ENCODE results near the gene RAB11FIP2. TPM values are rescaled to one million over a fixed set of nuclear protein-coding genes. Genes with fewer than 3 reads are reported as not detected.
"Not testable (repeated sequence)": the region's sequence is repeated elsewhere in the genome, so short reads cannot be mapped to it uniquely, and the experiment has no call there.

RAB11FIP2 gene
- total RNA-seq = 10 to 100 TPM; 11.5 to 12.0 (median 11.8) TPM

DNA sequence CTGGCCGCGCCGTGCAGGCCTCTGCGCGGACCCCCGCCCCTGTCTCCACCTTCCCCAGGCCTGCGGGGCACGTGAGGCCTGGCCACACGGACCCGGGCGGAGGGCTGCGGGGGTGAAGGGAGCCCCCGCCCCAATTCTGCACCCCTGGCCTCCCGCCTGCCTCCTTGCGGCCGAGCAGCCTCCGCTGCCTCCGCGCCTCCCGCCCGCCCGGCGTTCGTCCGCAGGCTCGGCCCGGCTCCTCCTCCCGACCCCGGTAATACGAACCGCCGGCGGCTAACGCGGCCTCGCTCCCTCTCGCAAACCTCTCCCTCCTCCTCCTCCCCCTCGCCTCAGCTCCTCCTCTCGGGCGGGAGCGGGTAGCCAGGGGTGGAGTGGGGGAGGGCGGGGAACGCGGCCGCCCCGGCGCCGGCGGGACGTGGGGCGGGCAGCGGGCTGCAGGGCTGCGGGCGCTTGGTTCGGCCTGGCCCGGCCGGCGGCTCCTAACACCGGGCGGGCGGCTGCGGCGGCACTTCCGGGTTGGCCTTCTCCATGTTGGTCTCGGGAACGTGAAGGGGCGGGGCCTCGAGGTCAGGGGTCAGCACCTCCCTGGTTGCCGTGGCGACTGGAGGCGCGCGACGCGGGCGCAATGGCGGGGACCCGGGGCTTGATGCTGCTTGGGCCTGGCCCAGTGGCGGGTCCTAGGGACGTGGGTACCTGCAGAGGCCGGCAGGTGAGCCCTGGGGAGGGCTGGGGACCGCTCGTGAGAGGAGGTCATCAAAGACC is at the start of gene RAB11FIP2:
TSS of gene RAB11FIP2 (minus strand) at position 547 of the 762 bp plus-strand sequence. CDS start 778 bp downstream, outside the sequence.
- no peaks in the 10 kb centered on the region for H3K27me3 Mint-ChIP-seq (ENCODE audit: low read depth)

GRCh38 chr10:118096022-118096421 is 49.3 kb upstream of the RAB11FIP2 start:
- ATAC-seq = no peak
- H3K4me1 Mint-ChIP-seq (ENCODE audit: low read depth) = no peaks in the 10 kb centered on the region
- no peak overlapping the region for H3K4me3 Mint-ChIP-seq
- DNase-seq = no peak
- H3K36me3 Mint-ChIP-seq (ENCODE audit: insufficient read depth) = no peaks in the 10 kb centered on the region
- no peaks in the 10 kb centered on the region for H3K9me3 Mint-ChIP-seq
- H3K27me3 Mint-ChIP-seq (ENCODE audit: low read depth) = peaks cover 6% of the 10 kb centered on the region

More for the DNA sequence above, at the start of gene RAB11FIP2:
- no peaks in the 10 kb centered on the region for H3K9me3 Mint-ChIP-seq
- no peaks in the 10 kb centered on the region for H3K36me3 Mint-ChIP-seq (ENCODE audit: insufficient read depth)
- peak; percentile 94 to 96 for ATAC-seq
- H3K4me3 Mint-ChIP-seq = peak within 1 kb of the TSS; percentile 91
- peaks cover 38% of the 10 kb centered on the region for H3K4me1 Mint-ChIP-seq (ENCODE audit: low read depth)
- peak; percentile 95 for DNase-seq

DNA sequence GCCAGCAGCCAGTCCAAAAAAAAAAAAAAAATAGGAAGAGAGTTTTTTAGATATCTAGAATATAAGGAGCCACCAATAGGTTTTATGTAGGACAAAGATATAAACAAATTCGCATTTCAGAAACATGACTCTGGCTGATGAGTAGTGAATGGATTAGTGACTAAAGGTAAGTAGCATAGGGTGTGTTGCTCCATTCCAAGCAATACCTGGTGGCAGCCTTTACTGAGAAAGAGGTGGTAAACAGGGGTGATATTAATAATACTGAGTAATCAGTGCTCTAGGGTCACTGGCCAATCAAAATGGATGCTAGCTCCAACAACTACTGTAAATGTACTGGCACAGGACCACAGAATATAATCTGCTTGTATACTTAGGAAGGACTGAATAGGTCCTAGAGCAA is 45.5 kb upstream of the RAB11FIP2 start:
- no peaks in the 10 kb centered on the region for H3K4me1 Mint-ChIP-seq (ENCODE audit: low read depth)
- H3K36me3 Mint-ChIP-seq (ENCODE audit: insufficient read depth) = no peaks in the 10 kb centered on the region
- H3K27me3 Mint-ChIP-seq (ENCODE audit: low read depth) = peaks cover 5% of the 10 kb centered on the region
- H3K4me3 Mint-ChIP-seq = no peak overlapping the region
- H3K9me3 Mint-ChIP-seq = no peaks in the 10 kb centered on the region
- ATAC-seq (no peak), DNase-seq (no peak)

DNA sequence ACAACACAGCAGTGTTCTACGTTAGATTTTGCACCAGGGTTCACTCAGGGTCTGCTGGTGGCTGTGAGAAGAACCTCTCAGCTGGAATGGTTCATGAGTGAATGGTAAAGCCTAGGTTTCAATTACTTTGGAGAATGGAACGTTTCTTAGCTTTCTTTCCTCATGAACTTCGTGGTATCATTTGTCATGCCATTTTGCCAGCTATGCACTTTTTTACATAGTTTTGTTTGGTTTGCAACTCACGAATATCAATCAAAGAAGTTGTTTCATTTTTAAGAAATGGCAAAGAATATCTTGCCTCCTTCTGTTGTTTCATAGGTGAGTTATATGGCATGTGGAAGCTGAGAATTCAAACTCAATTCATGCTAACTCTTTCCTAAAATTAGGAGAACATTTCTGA is 34.1 kb upstream of the RAB11FIP2 start:
- no peaks in the 10 kb centered on the region for H3K4me1 Mint-ChIP-seq (ENCODE audit: low read depth)

DNA sequence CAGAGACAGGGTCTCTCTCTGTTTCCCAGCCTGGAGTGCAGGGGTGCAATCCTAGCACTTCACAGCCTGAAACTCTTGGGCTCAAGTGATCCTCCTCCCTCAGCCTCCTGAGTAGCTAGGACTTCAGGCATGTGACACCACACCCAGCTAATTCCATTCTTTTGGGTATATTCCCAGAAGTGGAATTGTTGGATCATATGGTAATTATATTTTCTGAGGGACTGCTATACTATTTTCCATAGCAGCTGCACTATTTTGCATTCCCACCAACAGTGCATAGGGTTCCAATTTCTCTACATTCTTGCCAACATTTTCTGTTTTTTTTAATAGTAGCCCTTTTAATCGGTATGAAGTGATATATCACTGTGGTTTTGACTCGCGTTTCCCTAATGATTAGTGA is 30.0 kb upstream of the RAB11FIP2 start:
- no peaks in the 10 kb centered on the region for H3K36me3 Mint-ChIP-seq (ENCODE audit: insufficient read depth)
- H3K4me3 Mint-ChIP-seq = no peak overlapping the region
- no peaks in the 10 kb centered on the region for H3K9me3 Mint-ChIP-seq
- H3K4me1 Mint-ChIP-seq (ENCODE audit: low read depth) = no peaks in the 10 kb centered on the region
- no peak for ATAC-seq
- H3K27me3 Mint-ChIP-seq (ENCODE audit: low read depth) = peaks cover 6% of the 10 kb centered on the region
- no peak for DNase-seq

More for the DNA sequence above, 34.1 kb upstream of the RAB11FIP2 start:
- ATAC-seq (no peak), DNase-seq (no peak)
- no peak overlapping the region for H3K4me3 Mint-ChIP-seq
- peaks cover 6% of the 10 kb centered on the region for H3K9me3 Mint-ChIP-seq
- no peaks in the 10 kb centered on the region for H3K27me3 Mint-ChIP-seq (ENCODE audit: low read depth)
- no peaks in the 10 kb centered on the region for H3K36me3 Mint-ChIP-seq (ENCODE audit: insufficient read depth)

- Mint-ChIP-seq H3K27me3 (ENCODE audit: low read depth) (peaks cover 10% of the 10 kb centered on the region), H3K36me3 (ENCODE audit: insufficient read depth) (no peaks in the 10 kb centered on the region), H3K9me3 (no peaks in the 10 kb centered on the region), H3K4me3 (no peak overlapping the region), H3K4me1 (ENCODE audit: low read depth) (no peaks in the 10 kb centered on the region)
- DNase-seq = no peak
- no peak for ATAC-seq
These were observed 26.1 kb upstream of the RAB11FIP2 start for GRCh38 chr10:118072840-118073239.

DNA sequence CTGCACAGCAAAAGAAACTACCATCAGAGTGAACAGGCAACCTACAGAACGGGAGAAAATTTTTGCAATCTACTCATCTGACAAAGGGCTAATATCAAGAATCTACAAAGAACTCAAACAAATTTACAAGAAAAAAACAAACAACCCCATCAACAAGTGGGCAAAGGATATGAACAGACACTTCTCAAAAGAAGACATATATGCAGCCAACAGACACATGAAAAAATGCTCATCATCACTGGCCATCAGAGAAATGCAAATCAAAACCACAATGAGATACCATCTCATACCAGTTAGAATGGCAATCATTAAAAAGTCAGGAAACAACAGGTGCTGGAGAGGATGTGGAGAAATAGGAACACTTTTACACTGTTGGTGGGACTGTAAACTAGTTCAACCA is 20.6 kb upstream of the RAB11FIP2 start:
- not testable (repeated sequence) for DNase-seq; H3K36me3 Mint-ChIP-seq (ENCODE audit: insufficient read depth); ATAC-seq; H3K4me1 Mint-ChIP-seq (ENCODE audit: low read depth); H3K4me3 Mint-ChIP-seq; H3K27me3 Mint-ChIP-seq (ENCODE audit: low read depth); H3K9me3 Mint-ChIP-seq

DNA sequence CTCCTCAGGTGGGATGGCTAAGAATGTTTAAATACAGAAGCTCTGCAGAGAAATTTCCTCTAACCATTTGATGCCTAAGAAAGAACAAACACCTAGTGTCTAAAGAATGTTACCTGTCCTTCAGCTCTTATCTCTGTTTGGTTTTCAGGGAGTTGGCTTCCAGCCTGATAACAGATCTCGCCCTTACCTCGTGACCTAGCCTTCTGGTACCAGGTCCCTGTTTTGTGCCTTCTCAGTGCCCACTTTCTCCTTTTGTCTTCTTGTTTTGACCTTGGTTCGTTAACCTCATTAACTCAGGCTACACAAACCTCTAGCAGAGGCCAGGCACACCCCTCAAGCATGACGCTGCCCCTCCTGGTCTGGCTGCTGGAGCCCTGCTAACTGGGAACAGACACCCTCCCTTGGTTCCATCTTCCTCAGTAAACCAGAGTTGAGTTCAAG is 16.1 kb upstream of the RAB11FIP2 start:
- ATAC-seq (no peak), DNase-seq (no peak)
- Mint-ChIP-seq H3K9me3 (no peaks in the 10 kb centered on the region), H3K4me1 (ENCODE audit: low read depth) (no peaks in the 10 kb centered on the region), H3K4me3 (no peak overlapping the region), H3K27me3 (ENCODE audit: low read depth) (peaks cover 6% of the 10 kb centered on the region), H3K36me3 (ENCODE audit: insufficient read depth) (no peaks in the 10 kb centered on the region)

DNA sequence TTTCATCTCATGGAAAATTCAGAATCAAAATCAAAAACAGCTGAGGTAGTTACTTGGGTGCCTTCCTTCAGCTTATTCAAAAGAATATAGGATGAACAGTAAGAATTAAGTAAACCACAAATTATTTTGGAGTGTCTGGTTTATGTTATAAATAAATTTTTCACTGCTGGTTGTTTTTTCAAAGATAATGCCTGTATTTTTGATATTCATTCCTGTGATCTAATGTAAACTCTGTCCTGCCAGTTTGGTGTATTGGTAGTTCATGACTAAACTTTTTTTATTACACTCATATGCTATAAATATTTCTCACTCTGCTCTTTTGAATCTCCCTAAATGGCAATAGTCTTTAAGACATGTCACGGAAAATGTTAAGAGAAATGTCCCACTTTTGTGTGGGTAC is 11.6 kb upstream of the RAB11FIP2 start:
- no peaks in the 10 kb centered on the region for H3K36me3 Mint-ChIP-seq (ENCODE audit: insufficient read depth)

DNA sequence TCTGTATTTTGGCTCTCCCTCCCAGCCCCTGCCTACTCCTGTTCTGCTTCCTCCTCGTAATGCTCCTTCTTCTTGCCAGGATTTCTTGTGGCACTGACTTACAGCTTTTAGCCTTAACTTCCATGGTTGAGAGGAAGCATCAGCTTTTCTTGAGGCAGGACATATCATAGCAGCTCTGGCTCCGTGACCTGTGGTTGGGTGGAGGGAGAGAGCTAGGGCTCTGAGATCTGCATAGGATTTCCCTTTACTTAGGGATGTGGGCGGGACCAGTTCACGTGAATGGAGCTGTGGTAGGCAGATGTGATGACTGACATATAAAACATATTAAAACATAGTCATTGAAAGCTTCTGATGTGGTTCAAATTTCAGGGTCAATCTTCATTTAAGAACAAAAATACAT is 10.6 kb upstream of the RAB11FIP2 start:
- Mint-ChIP-seq H3K9me3 (no peaks in the 10 kb centered on the region), H3K4me1 (ENCODE audit: low read depth) (no peaks in the 10 kb centered on the region), H3K27me3 (ENCODE audit: low read depth) (peaks cover 12% of the 10 kb centered on the region), H3K36me3 (ENCODE audit: insufficient read depth) (no peaks in the 10 kb centered on the region), H3K4me3 (no peak overlapping the region)
- no peak for ATAC-seq
- no peak for DNase-seq

More for the DNA sequence above, 11.6 kb upstream of the RAB11FIP2 start:
- Mint-ChIP-seq H3K9me3 (no peaks in the 10 kb centered on the region), H3K4me3 (no peak overlapping the region), H3K4me1 (ENCODE audit: low read depth) (no peaks in the 10 kb centered on the region), H3K27me3 (ENCODE audit: low read depth) (peaks cover 12% of the 10 kb centered on the region)
- ATAC-seq (no peak), DNase-seq (no peak)

DNA sequence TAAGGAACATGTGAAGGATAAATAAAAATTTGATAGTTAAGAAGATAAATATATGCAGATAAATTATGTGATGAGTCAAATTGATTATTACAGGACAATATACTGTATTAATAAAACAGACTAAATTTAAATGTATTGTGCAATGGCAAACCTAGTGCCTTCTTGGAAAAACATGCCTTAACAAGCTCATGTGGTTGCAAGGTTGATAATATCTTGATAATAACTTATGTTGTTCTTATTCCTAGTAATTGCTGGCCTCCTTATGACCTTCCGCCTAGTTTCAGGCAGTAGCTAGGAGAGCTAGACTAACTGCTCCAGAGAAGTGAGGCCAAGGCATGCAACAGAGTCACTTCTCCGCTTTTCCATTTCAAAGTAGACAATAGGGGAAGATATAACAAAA is 7.6 kb upstream of the RAB11FIP2 start:
- no peak for ATAC-seq
- DNase-seq = no peak
- H3K4me3 Mint-ChIP-seq = no peak overlapping the region

DNA sequence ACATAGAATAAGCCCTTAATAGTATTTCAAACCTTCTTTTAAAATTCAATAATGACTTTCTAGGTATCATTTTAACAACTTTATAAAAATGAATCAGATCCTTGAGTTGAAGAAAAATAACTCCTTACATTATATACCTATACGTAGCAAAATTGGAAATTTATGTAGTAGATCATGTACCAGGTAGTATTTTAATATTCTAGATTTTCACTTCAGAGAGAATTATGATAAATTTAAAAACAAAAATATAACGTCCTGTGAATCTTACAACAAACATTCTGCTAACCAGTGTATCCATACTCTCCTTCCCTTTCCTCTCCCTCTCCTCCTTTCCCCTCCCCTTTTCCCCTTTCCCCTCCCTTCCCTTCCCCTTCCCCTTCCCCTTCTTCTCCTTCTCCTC is 6.1 kb upstream of the RAB11FIP2 start:
- H3K9me3 Mint-ChIP-seq = no peaks in the 10 kb centered on the region
- H3K4me3 Mint-ChIP-seq = no peak overlapping the region
- no peak for DNase-seq
- H3K4me1 Mint-ChIP-seq (ENCODE audit: low read depth) = no peaks in the 10 kb centered on the region
- no peaks in the 10 kb centered on the region for H3K36me3 Mint-ChIP-seq (ENCODE audit: insufficient read depth)
- H3K27me3 Mint-ChIP-seq (ENCODE audit: low read depth) = peaks cover 8% of the 10 kb centered on the region
- ATAC-seq = no peak

More for the DNA sequence above, 7.6 kb upstream of the RAB11FIP2 start:
- Mint-ChIP-seq H3K9me3 (no peaks in the 10 kb centered on the region), H3K4me1 (ENCODE audit: low read depth) (no peaks in the 10 kb centered on the region), H3K36me3 (ENCODE audit: insufficient read depth) (no peaks in the 10 kb centered on the region), H3K27me3 (ENCODE audit: low read depth) (peaks cover 8% of the 10 kb centered on the region)

DNA sequence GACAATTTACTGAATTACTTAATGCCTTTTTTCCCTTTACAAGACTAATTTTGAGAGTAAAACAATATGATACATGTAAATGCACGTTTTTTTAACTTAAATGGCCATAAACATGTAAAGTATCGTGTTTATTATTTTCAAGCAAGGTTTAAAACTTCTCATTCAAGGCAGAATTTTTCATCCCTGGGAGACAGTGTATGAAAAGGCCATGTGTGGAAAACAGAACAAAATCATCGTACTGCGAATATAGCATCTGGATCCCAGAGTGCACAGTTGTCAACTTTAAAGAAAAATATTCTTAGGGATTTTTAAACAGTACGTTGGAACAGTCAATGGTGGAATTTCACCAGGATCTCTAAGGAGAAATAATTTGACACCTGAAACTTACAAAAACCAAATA is 1.1 kb upstream of the RAB11FIP2 start:
- no peak for ATAC-seq
- Mint-ChIP-seq H3K9me3 (no peaks in the 10 kb centered on the region), H3K4me1 (ENCODE audit: low read depth) (peaks cover 28% of the 10 kb centered on the region), H3K36me3 (ENCODE audit: insufficient read depth) (no peaks in the 10 kb centered on the region), H3K27me3 (ENCODE audit: low read depth) (no peaks in the 10 kb centered on the region), H3K4me3 (peak overlapping the region; percentile 91)
- no peak for DNase-seq

DNA sequence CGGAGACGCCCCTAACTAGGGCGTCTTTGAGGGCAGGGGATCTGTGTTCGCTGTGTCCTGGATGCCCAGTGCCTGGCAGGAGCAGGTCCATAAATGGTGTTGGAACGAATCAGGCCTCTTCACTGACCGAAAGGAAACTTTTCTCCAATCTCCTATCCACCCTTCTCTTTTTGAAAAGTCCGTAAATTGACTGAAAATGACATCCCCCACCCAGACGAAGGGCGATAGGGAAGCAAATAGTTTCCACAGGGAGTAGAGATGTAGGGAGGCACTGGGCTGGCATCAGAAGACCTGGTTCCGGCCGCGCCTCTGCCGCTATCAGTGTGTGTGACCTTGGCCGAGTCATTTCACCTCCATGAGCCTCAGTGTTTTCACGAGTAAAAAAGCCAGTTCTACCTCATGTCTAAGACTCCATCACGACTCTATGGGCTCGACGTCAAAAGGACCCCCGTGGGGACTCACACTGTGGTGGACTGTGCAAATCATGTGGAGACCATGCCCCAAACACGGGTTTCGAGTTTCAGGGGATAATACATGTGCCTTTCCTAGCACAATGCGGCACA is 497 bp upstream of the RAB11FIP2 start:
- DNase-seq (no peak), ATAC-seq (no peak)
- Mint-ChIP-seq H3K4me3 (peak overlapping the region; percentile 91), H3K27me3 (ENCODE audit: low read depth) (no peaks in the 10 kb centered on the region), H3K36me3 (ENCODE audit: insufficient read depth) (no peaks in the 10 kb centered on the region), H3K4me1 (ENCODE audit: low read depth) (peaks cover 35% of the 10 kb centered on the region), H3K9me3 (no peaks in the 10 kb centered on the region)

DNA sequence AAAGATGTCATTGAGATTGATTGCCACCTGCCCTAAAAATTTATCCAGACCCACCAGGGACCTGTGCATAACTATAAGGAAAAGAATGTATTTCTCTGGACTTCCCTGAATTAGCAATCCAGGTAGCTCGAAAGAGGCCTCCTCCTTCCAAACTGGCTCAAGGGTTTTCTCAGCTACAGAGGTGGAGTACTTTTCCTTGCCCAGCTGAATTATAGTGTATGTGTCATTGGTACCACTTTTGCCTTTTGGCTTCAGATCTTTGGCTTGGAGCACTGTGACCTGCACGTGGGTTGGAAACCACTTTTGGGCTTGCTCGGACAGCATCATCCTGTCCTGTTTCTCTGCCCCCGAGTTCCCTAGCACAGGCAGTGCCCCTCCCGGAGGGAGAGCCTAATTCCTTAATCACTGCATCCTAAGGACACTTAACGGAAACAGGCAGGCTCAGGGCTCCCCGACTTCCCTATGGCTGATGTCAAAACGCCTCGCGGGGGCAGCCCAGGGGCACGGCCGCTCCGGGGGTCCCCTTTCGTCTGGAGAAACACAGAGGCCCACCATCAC is 825 bp downstream of the RAB11FIP2 start:
- Mint-ChIP-seq H3K4me3 (peak overlapping the region; percentile 91), H3K36me3 (ENCODE audit: insufficient read depth) (no peaks in the 10 kb centered on the region), H3K9me3 (no peaks in the 10 kb centered on the region), H3K27me3 (ENCODE audit: low read depth) (no peaks in the 10 kb centered on the region), H3K4me1 (ENCODE audit: low read depth) (peaks cover 38% of the 10 kb centered on the region)
- DNase-seq = peak; percentile 13
- ATAC-seq = peak; percentile 17 to 23

All from activated T-cell treated with anti-CD3 and anti-CD28 coated beads, Interleukin-2, amount 50 U/mL, for 4 hours (primary cell).